Activated naive CD4-positive, alpha-beta T cell treated with anti-CD3 and anti-CD28 coated beads, Interleukin-2, amount 50 U/mL, for 72 hours (primary cell): ENCODE results near the gene RASD1. TPM values are rescaled to one million over a fixed set of nuclear protein-coding genes. Genes with fewer than 3 reads are reported as not detected.

Experiments used
- ATAC-seq, 2 donors: fragments of 150-1000 bp; cut with Tn5 transposase; 2 replicates each; pipeline ENCODE4 v1.10.0; 2021; ENCODE audit warnings: mild to moderate bottlenecking in 2 of 2, moderate library complexity in 2 of 2
- DNase-seq, 2 donors: peaks; one replicate each; pipeline ENCODE4 v3.0.0; 2021 to 2022; ENCODE audit warnings: low spot score in 2 of 2
- H3K27ac Mint-ChIP-seq, 2 donors: one replicate each; pipeline ENCODE4 v1.8.0; 2022; ENCODE audit warnings: mild to moderate bottlenecking in 2 of 2, mixed read lengths in 2 of 2
- H3K36me3 Mint-ChIP-seq, 2 donors: one replicate each; pipeline ENCODE4 v1.8.0; 2022; ENCODE audit warnings: mixed read lengths in 2 of 2
- H3K9me3 Mint-ChIP-seq, 2 donors: one replicate each; pipeline ENCODE4 v1.8.0; 2022; ENCODE audit warnings: mixed read lengths in 2 of 2
- total RNA-seq, 2 donors: library from RNA; stranded (reverse); gene quantifications; one replicate each; pipeline ENCODE4 v1.2.3, GENCODE V29; 2022

Gene RASD1
- total RNA-seq, 2 donors from 2014 or later, result 0.71 to 1.2 TPM

GRCh38 chr17:17514993-17515933 is 19.1 kb upstream of the RASD1 start:
- Mint-ChIP-seq H3K36me3 (no peaks in the 10 kb centered on the region), H3K27ac (peak overlapping the region in 1 of 2 donors; percentile 50), H3K9me3 (no peaks in the 10 kb centered on the region)
- DNase-seq (no peak), ATAC-seq (no peak)

GRCh38 chr17:17514361-17514992 is 18.3 kb upstream of the RASD1 start:
- Mint-ChIP-seq H3K27ac (no peak overlapping the region), H3K9me3 (no peaks in the 10 kb centered on the region), H3K36me3 (no peaks in the 10 kb centered on the region)
- DNase-seq (no peak), ATAC-seq (no peak)

GRCh38 chr17:17513626-17514025 is 17.4 kb upstream of the RASD1 start:
- H3K27ac Mint-ChIP-seq, result no peak overlapping the region
- no peaks in the 10 kb centered on the region for H3K36me3 Mint-ChIP-seq
- ATAC-seq (no peak), DNase-seq (no peak)
- H3K9me3 Mint-ChIP-seq, result no peaks in the 10 kb centered on the region

- H3K9me3 Mint-ChIP-seq, result no peaks in the 10 kb centered on the region
- H3K27ac Mint-ChIP-seq, result no peak overlapping the region
These were observed 16.7 kb upstream of the RASD1 start for GRCh38 chr17:17512866-17513265.

GRCh38 chr17:17511881-17512858 is 16.0 kb upstream of the RASD1 start:
- DNase-seq (no peak), ATAC-seq (peak in 1 of 2 donors; percentile 44)
- Mint-ChIP-seq H3K27ac (no peak overlapping the region), H3K9me3 (no peaks in the 10 kb centered on the region), H3K36me3 (no peaks in the 10 kb centered on the region)

More at GRCh38 chr17:17512866-17513265, 16.7 kb upstream of the RASD1 start:
- H3K36me3 Mint-ChIP-seq, result no peaks in the 10 kb centered on the region
- ATAC-seq (no peak), DNase-seq (no peak)

- no peak overlapping the region for H3K27ac Mint-ChIP-seq
- no peaks in the 10 kb centered on the region for H3K36me3 Mint-ChIP-seq
- DNase-seq (no peak), ATAC-seq (no peak)
- no peaks in the 10 kb centered on the region for H3K9me3 Mint-ChIP-seq
These were observed 15.1 kb upstream of the RASD1 start for GRCh38 chr17:17511293-17511741.

- Mint-ChIP-seq H3K9me3 (no peaks in the 10 kb centered on the region), H3K36me3 (no peaks in the 10 kb centered on the region), H3K27ac (peak overlapping the region in 1 of 2 donors; percentile 79)
- no peak for DNase-seq
- ATAC-seq, result no peak
These were observed 14.5 kb upstream of the RASD1 start for GRCh38 chr17:17510456-17511292.

GRCh38 chr17:17509601-17510425 is 13.6 kb upstream of the RASD1 start:
- H3K27ac Mint-ChIP-seq, result no peak overlapping the region
- H3K9me3 Mint-ChIP-seq, result no peaks in the 10 kb centered on the region
- no peak for DNase-seq
- H3K36me3 Mint-ChIP-seq, result no peaks in the 10 kb centered on the region
- no peak for ATAC-seq

GRCh38 chr17:17508646-17509591 is 12.7 kb upstream of the RASD1 start:
- Mint-ChIP-seq H3K36me3 (no peaks in the 10 kb centered on the region), H3K27ac (no peak overlapping the region), H3K9me3 (no peaks in the 10 kb centered on the region)
- no peak for ATAC-seq
- no peak for DNase-seq

GRCh38 chr17:17508019-17508535 is 11.9 kb upstream of the RASD1 start:
- Mint-ChIP-seq H3K9me3 (no peaks in the 10 kb centered on the region), H3K27ac (no peak overlapping the region), H3K36me3 (no peaks in the 10 kb centered on the region)
- no peak for ATAC-seq
- no peak for DNase-seq

- no peak for DNase-seq
- Mint-ChIP-seq H3K27ac (no peak overlapping the region), H3K9me3 (no peaks in the 10 kb centered on the region), H3K36me3 (no peaks in the 10 kb centered on the region)
- no peak for ATAC-seq
These were observed 11.3 kb upstream of the RASD1 start for GRCh38 chr17:17507465-17508011.

- H3K27ac Mint-ChIP-seq, result no peak overlapping the region
- no peaks in the 10 kb centered on the region for H3K9me3 Mint-ChIP-seq
- DNase-seq, result no peak
- H3K36me3 Mint-ChIP-seq, result no peaks in the 10 kb centered on the region
- ATAC-seq, result no peak
These were observed 10.8 kb upstream of the RASD1 start for GRCh38 chr17:17506893-17507464.

- ATAC-seq (no peak), DNase-seq (no peak)
- no peaks in the 10 kb centered on the region for H3K9me3 Mint-ChIP-seq
- no peak overlapping the region for H3K27ac Mint-ChIP-seq
- no peaks in the 10 kb centered on the region for H3K36me3 Mint-ChIP-seq
These were observed 10.1 kb upstream of the RASD1 start for GRCh38 chr17:17506181-17506741.
